Activated CD8-positive, alpha-beta memory T cell treated with anti-CD3 and anti-CD28 coated beads, Interleukin-2, amount 50 U/mL, for 24 hours (primary cell): ENCODE data around the gene PIK3R4.

Experiments used
- DNase-seq: peaks from one replicate; pipeline ENCODE4 v3.0.0-alpha.2; 2020; ENCODE audit errors: extremely low read depth

Gene PIK3R4

DNA sequence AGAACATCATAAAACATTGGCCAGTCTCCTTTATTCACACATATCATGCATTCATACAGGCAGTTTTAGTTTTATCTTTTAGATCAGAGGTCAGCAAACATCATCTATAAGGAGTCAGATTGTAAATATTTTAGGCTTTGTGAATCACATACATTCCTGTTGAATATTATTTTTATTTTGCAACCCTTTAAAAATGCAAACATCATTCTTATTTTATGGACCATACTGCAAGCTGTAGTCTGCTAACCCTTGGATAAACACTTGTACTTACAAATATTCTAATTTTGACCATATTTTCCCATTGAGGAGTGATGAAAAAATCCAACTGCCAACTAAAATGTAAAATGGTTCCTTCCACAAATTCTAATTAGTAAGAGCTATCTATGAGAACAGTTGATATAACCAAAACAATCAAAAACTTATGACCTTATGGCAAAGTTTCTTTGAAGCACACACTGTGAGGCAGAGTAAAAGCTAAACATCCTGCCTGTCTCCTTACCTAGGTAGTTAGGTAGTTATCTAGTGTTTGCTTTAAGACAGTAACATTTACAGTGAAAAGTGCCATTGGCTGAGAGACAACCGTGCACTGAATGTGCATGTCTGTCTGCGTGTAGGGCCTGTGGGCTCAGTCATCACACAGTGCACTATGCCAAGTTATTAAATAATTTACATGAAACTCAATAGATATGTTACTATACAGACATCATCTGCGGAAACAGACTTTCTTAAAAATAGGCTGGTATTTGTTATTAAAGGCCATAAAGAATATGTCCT lies 57.7 kb downstream of the PIK3R4 start:
- DNase-seq: no peak

DNA sequence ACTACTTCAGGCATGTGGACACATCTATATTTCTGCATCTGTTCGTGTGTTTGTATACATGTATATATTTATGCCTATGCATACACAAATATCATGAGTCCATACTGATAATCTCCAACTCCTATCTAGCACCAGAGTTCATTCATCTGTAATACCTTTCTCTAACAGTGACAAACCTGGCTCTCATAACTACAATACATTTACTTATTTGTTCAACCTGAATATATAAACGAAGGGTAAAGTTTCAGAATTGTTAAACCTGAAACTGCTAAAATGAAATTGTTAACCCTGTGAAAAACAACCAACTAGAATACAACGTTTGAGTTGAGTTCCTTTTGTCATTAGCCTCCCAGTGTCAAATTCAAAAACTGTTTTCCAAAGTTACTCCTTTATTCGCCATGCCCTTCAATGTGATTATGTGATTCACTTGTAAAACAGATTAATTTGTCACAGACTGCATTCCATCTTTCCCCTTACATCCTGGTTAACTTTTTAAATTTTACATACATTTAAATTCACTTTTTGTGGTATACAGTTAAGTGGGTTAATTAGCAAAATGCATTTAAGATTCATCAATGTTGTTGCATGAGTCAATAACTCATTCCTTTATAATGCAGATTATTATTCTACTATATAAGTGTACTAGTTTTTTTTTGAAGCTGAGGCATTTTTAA lies 58.5 kb downstream of the PIK3R4 start:
- DNase-seq: no peak

DNA sequence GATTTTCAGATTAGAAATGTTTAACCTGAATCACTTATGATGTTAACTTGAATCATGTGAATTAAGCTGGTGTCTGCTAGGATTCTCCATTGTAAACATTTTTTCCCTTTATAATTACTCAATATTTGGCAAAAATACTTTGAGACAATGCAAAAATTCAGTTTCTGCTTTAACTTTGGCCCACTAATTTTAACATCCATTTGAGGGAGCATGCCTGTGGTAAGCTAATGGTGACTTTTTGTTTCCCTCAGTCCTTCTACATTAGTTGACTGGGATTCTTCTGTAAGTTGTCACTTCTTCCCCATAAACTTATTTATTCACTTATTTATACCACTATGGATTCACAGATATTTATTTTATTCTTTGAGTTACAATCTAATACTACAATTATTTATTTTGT lies 59.3 kb downstream of the PIK3R4 start:
- no peak for DNase-seq

DNA sequence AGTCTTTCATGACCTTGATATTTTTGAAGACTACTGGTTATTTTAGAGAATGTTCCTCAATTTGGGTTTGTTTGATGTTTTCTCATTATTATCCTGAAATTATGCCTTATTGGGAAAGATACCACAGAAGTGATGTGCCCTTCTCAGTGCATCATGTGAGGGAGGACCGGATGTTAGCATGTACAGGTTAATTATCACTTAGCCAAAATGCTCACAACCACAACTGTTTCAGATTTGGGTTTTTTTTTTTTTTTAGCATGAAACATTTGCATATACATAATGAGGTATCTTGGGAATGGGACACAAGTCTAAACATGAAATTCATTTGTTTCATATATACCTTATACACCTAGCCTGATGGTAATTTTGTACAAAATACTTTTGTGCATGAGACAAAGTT lies 59.8 kb downstream of the PIK3R4 start:
- no peak for DNase-seq

DNA sequence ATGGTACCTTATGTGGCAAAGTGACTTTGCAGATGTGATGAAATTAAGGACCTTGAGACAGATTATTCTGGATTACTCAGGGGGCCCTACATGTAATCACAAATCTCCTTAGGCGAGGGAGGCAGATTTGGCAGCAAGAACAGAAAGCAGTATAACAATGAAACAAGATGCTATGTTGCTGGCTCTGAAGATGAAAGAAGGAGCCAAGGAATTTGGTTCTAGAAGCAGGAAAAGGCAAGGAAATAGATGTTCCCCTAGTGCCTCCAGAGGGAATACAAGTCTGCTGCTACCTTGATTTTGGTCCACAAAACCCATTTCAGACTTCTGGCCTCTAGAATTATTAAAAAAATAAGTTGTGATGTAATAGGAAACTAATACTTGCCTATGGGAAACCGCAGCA lies 64.5 kb downstream of the PIK3R4 start:
- DNase-seq: no peak

DNA sequence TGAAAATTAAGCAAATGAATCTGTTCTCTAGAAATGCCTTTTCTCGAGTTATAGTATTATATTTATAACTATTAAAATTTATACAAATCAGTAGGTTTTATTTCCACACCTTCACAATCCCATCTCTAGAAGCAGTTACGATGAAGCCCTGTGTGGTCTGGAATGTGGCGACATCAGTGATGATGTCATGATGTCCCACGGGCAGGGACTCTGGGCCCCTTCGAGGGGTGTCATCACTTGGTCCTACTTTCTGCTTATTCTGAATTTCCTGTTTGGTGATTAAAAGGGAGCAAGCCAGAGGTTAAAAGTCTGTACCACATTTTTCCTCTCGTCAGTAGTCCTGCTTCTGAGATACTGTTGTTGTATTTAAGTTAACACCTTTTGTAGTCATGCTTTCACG lies 67.4 kb downstream of the PIK3R4 start:
- DNase-seq: no peak

DNA sequence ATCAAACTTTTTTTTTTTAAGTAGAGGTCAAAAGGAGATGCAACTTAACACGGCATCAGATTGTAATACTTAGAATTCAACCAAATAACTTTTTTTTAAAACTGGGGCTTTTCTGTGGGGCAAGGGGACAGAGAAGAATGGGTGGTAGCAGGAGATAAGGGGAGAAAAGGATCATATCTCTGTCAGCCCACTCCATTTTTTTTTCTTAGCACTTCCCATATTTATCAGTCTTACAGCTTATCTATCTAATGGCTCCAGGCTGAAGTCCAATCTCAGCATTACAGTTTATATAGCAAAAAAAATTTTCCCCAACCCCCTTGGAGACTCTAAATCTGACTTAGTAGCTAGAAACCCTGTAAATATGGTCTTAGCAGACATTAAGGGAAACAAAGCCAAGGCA lies 69.3 kb downstream of the PIK3R4 start:
- DNase-seq: no peak

DNA sequence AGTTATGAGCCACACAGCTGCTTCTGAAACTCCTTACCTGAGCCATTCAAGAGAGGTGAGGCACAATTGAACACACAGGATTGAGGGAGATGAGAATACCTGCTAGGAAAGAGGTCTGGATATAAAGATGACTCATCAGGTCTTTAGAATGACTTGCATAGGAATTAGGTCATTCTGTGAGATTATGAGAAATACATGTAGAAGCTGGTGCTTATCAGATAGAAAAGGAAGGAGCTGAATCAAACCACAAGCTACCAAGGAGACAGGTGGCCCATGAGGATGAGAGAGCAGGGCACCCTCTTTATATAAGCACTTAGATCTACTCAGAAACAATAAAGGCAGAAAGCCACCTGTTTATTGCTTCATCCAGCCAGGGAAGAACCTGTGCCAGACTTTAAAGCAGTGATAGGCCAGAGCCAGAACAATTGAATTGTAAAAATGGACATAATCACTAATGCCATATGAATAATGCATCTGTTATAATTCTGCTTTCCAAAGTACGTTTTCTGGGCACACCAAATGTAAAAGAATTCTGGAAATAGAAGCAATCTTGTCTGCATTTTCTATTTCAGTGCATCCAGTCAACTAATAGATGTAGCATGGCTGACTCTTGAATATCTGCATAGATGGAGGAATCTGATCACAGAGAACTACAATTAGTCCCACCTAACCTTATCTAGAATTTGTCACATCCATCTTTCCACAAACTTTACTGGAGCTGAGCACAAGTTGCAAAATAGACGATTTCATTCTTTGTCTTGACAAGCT lies 74.9 kb downstream of the PIK3R4 start:
- DNase-seq: no peak

DNA sequence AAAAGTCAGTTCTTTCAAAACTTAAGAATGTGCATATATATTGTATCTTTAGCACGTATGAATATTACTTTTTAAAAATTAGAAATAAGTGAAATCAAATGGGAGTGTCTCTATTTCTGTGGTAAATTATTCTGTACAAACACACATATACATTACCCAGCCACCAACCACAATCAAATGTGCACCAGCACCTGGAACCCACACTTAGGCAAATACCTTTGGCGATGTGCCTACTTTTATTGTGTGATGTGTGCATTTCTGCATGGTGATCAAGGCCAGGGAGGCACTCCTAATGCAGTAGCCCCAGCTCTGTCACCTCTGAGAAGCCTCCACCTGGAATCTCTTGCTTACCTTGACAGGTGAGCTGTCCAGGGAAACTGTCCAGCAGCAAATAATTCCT lies 76.9 kb downstream of the PIK3R4 start:
- DNase-seq: no peak

DNA sequence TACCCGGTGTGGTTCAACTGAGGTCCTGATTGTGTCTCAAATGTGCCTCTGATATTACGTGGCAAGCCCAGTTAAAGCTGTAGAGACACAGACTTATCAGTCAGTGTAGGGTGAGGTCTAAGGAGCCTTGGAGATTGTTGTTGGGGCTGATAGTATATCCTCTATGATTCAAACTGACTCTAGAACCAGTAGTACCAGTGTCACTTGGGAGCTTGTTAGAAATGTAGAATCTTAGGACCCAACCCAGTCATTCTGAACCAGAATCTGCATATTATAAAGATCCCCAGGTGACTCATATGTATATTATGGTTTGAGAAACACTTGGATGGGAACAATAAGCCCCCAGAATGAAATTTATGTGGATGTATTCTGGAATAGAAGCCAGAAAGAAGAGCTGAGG lies 83.5 kb downstream of the PIK3R4 start:
- no peak for DNase-seq

DNA sequence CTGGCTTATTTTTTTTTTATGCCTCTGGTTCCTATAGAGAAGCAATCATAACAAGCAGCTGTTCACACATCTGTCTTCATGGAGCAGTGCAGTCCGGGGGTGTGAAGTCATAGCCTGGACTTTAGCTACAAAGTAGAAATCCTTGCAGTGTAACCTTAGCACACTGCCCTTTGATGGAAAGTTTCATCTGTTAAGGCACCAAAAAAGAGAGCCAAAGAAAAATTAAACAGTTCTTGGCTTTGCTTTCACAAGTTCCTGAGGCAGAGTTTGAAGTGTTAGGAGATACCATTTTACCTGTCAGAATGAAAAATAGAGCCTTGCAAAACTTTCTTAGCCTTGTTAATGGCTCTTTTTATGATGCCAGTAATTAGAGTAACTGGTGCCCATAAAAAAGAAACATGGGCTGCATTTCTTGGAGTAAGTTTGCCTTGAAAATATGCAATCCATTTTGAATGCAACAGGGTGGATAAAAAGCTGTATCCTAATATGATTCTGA lies 84.1 kb downstream of the PIK3R4 start:
- no peak for DNase-seq

DNA sequence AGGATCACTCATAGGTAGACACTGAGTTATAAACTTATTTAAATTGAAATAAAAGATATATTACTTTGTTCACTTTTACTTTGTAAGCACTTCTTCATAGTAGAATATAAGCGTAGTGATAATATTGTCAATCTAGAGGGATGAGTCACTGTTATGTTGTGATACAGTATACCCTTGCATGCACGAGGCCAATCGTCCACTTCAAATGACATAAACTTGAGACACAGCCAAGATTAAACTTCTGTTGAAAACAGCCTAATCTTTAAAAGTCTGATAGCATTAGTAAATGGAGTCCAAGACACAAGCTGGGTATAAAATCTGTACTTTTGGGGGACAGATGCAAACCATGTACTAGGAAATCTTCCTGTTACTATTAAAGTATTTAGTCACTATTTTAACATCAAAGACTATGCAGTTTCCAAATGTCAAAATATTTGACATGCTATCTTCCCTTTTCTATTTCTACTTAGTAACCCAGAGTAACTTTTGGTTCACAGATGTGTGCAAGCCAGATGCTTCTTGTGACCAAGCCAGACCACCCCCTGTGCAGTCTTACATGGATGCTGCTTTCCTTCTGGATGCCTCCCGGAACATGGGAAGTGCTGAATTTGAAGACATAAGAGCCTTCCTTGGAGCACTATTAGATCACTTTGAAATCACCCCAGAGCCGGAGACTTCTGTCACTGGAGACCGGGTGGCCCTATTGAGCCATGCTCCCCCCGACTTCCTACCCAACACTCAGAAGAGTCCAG lies 85.3 kb downstream of the PIK3R4 start:
- DNase-seq: no peak

DNA sequence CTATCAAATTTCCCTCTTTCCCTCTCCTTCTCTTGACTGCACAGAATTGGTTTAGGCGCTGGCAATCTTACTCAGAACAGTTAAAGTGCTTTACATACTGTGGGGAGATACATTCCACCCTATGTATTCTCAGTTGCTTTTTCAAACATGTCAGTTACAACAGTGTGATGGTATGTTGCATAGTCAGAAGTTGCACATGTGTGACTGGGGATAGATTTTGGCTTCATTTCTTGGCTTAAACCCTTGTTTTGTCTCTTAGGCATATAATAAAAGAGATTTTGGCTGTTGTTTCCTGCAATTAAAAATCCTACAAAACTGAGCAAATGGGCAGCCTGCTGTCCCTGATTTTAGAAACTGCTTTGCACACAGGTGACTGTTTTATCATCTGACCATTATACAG lies 86.7 kb downstream of the PIK3R4 start:
- no peak for DNase-seq

DNA sequence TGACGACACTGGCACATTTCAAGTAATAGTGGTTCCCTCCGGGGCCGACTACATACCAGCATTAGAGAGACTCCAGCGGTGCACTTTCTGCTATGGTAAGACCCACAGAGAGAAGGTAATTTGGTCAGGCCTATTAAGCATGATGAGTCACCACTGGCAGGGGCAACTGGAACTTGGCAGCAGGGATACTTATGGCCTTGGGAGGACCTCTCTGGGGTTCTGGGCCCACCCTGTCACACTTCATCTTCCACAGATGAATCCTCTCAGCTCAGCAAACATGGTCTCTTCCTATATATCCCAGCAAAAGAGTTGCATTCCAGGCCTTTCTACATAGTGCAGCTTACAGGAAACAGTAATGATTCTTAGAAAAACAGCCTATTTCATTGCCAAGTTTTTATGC lies 88.0 kb downstream of the PIK3R4 start:
- no peak for DNase-seq

DNA sequence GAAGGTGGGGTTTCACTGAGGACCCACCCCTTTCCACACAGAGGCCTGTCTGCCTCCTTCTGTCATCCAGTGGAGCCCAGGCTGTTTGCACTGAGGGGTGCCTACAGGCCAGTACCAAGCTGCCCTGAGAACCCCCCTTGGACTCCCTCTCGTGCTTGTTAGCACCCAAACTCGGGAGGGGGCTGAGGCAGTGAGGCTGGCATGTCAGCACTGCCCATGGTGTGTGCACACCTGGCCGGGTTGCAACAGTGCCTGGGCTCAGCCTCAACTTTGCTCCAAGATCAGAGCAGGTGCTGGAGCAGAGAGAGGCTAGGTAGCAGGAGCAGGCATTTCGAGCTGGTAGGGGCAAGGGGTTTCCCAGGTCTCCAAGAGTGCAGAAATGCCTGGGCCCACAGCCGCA lies 90.0 kb downstream of the PIK3R4 start:
- DNase-seq: no peak

DNA sequence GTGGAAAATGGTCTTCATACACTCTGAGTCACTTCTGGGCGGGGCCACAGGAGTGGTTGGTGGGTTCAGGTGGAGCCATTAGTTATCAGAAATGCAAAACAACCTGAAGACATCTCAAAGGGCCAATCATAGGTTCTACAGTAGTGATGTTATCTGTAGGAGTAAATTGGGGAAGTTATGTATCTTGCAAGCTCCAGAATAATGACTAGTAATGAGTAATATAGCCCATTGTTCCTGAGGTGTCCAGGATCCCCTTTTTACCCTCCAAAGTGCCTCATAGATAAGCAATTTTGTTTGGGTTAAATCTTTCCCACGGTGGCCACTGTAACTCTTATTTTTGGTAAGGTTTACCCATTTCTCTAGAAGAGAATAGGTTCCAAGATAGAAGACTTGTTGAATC lies 91.7 kb downstream of the PIK3R4 start:
- DNase-seq: no peak

DNA sequence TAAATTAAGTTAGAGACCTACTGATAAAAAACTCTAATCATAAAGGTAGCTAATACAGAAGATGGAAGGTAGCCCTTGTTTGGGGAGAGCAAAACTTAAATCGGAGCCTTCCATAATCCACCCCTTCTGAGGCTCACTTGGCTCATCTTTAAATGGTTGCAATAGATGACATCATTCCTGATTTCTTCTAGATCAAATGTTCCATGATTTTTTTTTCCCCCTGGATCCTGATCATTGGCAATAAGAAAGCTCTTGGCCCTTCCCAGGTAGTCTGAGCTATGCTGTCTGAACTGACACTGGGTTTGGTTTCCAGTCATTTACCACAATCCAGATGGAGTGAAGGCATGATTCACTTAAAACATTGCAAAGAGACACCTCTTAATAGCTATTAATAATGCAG lies 92.5 kb downstream of the PIK3R4 start:
- no peak for DNase-seq

DNA sequence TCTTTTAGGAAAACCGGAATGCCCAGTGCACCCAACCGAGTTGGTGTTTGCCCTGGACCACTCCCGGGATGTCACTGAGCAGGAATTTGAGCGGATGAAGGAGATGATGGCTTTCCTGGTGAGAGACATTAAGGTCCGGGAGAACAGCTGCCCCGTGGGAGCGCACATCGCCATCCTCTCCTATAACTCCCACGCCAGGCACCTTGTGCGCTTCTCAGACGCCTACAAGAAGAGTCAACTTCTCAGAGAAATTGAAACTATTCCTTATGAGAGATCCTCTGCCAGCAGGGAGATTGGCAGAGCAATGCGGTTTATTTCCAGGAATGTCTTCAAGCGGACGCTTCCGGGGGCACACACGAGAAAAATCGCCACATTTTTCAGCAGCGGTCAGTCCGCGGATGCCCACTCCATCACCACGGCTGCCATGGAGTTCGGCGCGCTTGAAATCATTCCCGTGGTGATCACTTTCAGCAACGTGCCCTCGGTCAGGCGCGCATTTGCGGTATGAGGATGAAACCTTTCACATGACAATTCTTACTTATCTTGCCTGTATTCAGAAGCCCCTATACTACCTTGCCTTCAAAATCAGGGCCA lies 97.5 kb downstream of the PIK3R4 start:
- no peak for DNase-seq

DNA sequence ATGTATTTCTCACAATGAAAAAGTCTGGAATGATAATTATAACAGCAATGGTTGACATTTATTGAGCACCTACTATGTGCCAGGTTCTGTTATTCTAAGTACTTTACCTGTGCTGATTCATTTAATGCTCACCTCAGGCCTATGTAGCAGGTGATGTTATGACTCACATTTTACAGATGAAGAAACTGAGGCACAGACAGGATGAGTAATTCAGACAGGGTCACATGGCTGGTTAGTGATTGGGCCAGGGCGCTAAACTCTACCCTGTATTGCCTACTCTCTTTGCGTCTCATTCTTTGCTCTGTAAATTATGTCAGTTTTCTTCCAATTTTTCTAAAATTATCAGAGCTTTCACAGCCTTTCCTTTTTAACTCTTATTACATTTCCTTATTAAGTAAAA lies 98.3 kb downstream of the PIK3R4 start:
- DNase-seq: no peak

DNA sequence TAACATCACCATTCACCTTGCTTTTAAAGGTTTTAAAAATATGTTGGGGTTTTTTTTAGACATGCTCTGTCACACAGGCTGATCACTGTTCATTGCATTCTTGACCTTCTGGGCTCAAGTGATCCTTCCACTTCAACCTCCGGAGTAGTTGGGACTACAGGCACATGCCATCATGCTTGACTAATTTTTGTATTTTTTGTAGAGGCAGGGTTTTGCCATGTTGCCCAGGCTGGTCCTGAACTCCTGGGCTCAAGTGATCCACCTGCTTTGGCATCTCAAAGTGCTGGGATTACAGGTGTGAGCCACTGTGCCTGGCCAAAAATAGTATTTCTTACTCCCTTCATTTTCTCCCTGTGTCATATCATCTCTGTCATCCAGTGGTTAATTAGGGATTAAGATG lies 101.4 kb downstream of the PIK3R4 start:
- no peak for DNase-seq

DNA sequence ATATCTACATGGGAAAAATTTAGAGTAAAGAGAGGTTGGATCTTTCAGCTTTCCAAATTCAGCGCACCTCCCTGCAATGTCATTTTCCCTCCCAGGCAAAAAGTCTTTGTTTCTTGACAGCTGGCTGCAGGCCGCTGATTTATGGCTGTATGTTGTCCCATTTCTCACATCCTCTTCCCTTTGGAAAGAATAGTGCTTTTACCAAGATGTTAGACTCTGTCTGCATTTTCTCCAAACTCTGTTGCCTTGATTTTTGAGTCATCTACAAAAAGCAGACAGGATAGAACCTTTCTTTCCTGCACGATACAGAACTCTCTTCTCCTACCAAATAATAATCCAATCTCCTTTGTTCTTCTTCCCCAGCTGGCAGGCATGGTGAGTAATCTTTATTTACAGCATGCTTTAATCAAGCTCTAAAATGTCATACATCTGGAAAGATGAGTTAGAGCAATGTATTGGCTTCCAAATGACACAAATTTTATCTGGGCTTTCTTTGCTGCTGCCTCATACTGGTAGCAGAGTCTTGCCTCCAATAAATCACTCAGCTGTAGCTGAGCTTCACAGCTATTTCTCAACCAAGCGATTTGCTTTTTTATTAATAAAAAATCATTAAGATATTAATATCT lies 101.9 kb downstream of the PIK3R4 start:
- no peak for DNase-seq
